Measurements from ENCODE around the gene TGFBR2. TPM values are rescaled to one million over a fixed set of nuclear protein-coding genes. Genes with fewer than 3 reads are reported as not detected.

TGFBR2 gene
- total and polyA plus RNA-seq, 2 of the 13 experiments (the other 11 are each of a cell fraction or from before 2014, with no cell fraction given), result 82.2 to 187 TPM

- POLR2A ChIA-PET, result interaction anchor here (1.4 kb wide), 1 partner anchor 8 kb away, joined by 4 read pairs; no protein-coding TSS in a partner anchor
- Histone ChIP-seq H3K79me2 (ENCODE audit: insufficient read depth, low read length) (no peaks in the 10 kb centered on the region), H3K27me3 (ENCODE audit: control insufficient read depth in 1 of 2, insufficient read depth in 2 of 2, low read length in 2 of 2) (peaks cover 0 to 5% of the 10 kb centered on the region in 2 experiments; a peak in 2 of 5 replicates), H3K9me3 (ENCODE audit: low read length) (no peaks in the 10 kb centered on the region), H4K20me1 (ENCODE audit: insufficient read depth, low read length) (no peaks in the 10 kb centered on the region), H3K27ac (ENCODE audit: extremely low read length, insufficient read depth, low read length) (no peak overlapping the region), H2AFZ (ENCODE audit: low read length) (no peak overlapping the region), H3K4me1 (ENCODE audit: insufficient read depth, low read length) (no peaks in the 10 kb centered on the region), H3K4me3 (replicated peaks in 1 of 3; ENCODE audit: insufficient read depth in 1 of 3, low read depth in 2 of 3, low read length in 3 of 3) (no peak overlapping the region), H3K9ac (ENCODE audit: insufficient read depth, low read depth, low read length) (no peak overlapping the region), H3K4me2 (ENCODE audit: low read depth, low read length) (no peak overlapping the region), H3K36me3 (replicated peaks in 1 of 2; ENCODE audit: control insufficient read depth in 1 of 2, insufficient read depth in 2 of 2, low read length in 2 of 2) (no peaks in the 10 kb centered on the region)
- WGBS (ENCODE audit: low lambda C conversion rate), result 18% methylated on average over 2 of the region's 2 CpGs
- FAIRE-seq, result no peak
- in situ Hi-C loops (cut with HindIII; ENCODE audit: extremely low pct_ligation_motif_present, low pct_unique_long_range_greater_than_20kb), result no loop called here
- no peak for ATAC-seq
- TF ChIP-seq DNMT3B (CRISPR knock-in tag; conservative IDR thresholded peaks at IDR 0.05) (no peak), ATAD3A (CRISPR knock-in tag; IDR thresholded peaks at IDR 0.05) (no peak), HOXA9 (CRISPR knock-in tag; IDR thresholded peaks at IDR 0.05; ENCODE audit: borderline replicate concordance) (no peak), JUND (CRISPR knock-in tag; IDR thresholded peaks at IDR 0.05) (no peak), ZNF607 (CRISPR knock-in tag; IDR thresholded peaks at IDR 0.05; ENCODE audit: borderline replicate concordance) (no peak), GTF3A (CRISPR knock-in tag; conservative IDR thresholded peaks at IDR 0.05) (no peak), GFI1 (CRISPR knock-in tag; IDR thresholded peaks at IDR 0.05; ENCODE audit: borderline replicate concordance) (no peak), ZSCAN21 (CRISPR knock-in tag; IDR thresholded peaks at IDR 0.05; ENCODE audit: borderline replicate concordance) (no peak), CERS6 (CRISPR knock-in tag; IDR thresholded peaks at IDR 0.05) (no peak), ZNF318 (CRISPR knock-in tag; IDR thresholded peaks at IDR 0.05) (no peak), ZNF496 (CRISPR knock-in tag; IDR thresholded peaks at IDR 0.05; ENCODE audit: insufficient replicate concordance) (no peak), ZNF350 (CRISPR knock-in tag; IDR thresholded peaks at IDR 0.05; ENCODE audit: borderline replicate concordance, low read depth) (no peak), ATF3 (CRISPR knock-in tag; IDR thresholded peaks at IDR 0.05) (no peak), RBM22 (optimal IDR thresholded peaks at IDR 0.05; ENCODE audit: low read length) (no peak), SCMH1 (CRISPR knock-in tag; IDR thresholded peaks at IDR 0.05; ENCODE audit: borderline replicate concordance) (no peak), ZNF652 (CRISPR knock-in tag; IDR thresholded peaks at IDR 0.05; ENCODE audit: borderline replicate concordance, low read depth) (no peak)
- intact Hi-C loops (cut with micrococcal nuclease; ENCODE audit: unreplicated experiment), result no loop called here
- CTCF ChIA-PET (ENCODE audit: low intra/inter-chr PET ratio, low total read pairs), result no interaction called here
- no peak for DNase-seq (ENCODE audit: low spot score)
- no TSS peak for BruUV-seq (replicated peaks)
Observed at GRCh38 chr3:30729512-30729911, 123.1 kb downstream of the TGFBR2 start.

Measured in HepG2 (cell line).